Right atrium auricular region (tissue), 2 donors: ENCODE results near the gene ARMC9. TPM values are rescaled to one million over a fixed set of nuclear protein-coding genes. Genes with fewer than 3 reads are reported as not detected.
A peak's percentile ranks its signal among the peaks of the same experiment; 100 is the strongest.

Source experiments
- DNase-seq: peaks from one replicate; pipeline ENCODE4 v3.0.0-alpha.2; 2019; ENCODE audit warnings: low spot score
- H3K27ac ChIP-seq, 2 donors: fragments of 200-600 bp; sonication (generic); 1 replicate in 1 of 2; 2 replicates in 1 of 2; pipeline ENCODE4 v1.5.1; 2016 to 2019
- H3K27me3 ChIP-seq, 2 donors: fragments of 200-600 bp; sonication (generic); one replicate each; pipeline versions ENCODE4 v1.5.1 to v1.6.0; 2017 to 2019
- H3K36me3 ChIP-seq: fragments of 200-600 bp; sonication (generic); one replicate; pipeline ENCODE4 v1.5.1; 2016
- H3K4me1 ChIP-seq, 2 donors: fragments of 200-600 bp; sonication (generic); one replicate each; pipeline versions ENCODE4 v1.5.1 to v1.6.0; 2017 to 2019
- H3K4me3 ChIP-seq, 2 donors: fragments of 200-600 bp; sonication (generic); 1 replicate in 1 of 2; 2 replicates in 1 of 2; pipeline ENCODE4 v1.5.1; 2017 to 2019; ENCODE audit warnings: mild to moderate bottlenecking in 1 of 2, moderate library complexity in 1 of 2
- H3K9me3 ChIP-seq, 2 donors: fragments of 200-600 bp; sonication (generic); one replicate each; pipeline ENCODE4 v1.5.1; 2019
- CTCF ChIP-seq, 2 donors: fragments of 200-600 bp; sonication (generic); IDR thresholded peaks; one replicate each; pipeline ENCODE4 v1.5.1; 2019; ENCODE audit warnings: antibody characterized with exemption in 2 of 2
- total RNA-seq, 2 donors: library from RNA; depleted of rRNA; stranded (reverse); fragments of >200 nt; gene quantifications; one replicate each; pipeline ENCODE4 v1.1.0, GENCODE V29; 2016

ARMC9 gene
- total RNA-seq, 2 donors from 2014 or later: 2.0 to 2.9 TPM

DNA sequence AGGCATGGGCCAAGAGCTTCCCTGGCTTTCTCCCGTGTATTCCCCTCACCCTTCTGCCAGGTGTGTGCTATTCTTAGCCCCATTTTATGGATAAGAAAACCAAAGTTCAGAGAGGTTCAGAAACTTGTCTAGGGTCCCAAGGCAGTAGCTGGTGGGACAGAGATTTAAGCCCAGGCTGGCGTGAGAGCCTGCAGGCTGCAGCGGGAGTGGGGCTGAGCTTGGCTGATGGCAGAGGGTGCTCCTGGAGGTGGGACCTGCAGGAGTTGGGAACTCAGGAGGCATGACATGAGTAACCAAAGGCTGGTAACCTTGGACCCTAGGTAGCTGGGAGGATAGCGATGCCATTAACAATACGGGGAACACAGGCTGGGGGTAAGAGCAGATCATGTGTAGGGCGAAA is 109.8 kb downstream of the ARMC9 start:
- Histone ChIP-seq H3K4me1 (no peaks in the 10 kb centered on the region), H3K27ac (no peak overlapping the region), H3K36me3 (no peaks in the 10 kb centered on the region), H3K9me3 (no peaks in the 10 kb centered on the region), H3K4me3 (no peak overlapping the region), H3K27me3 (no peaks in the 10 kb centered on the region)
- DNase-seq: peak; percentile 28
- TF ChIP-seq CTCF (IDR thresholded peaks at IDR 0.05): no peak

- no peak overlapping the region for H3K4me3 ChIP-seq
- H3K27me3 ChIP-seq: no peaks in the 10 kb centered on the region
- H3K4me1 ChIP-seq: no peaks in the 10 kb centered on the region
- no peaks in the 10 kb centered on the region for H3K36me3 ChIP-seq
- DNase-seq: peak; percentile 42
- no peak overlapping the region for H3K27ac ChIP-seq
- no peaks in the 10 kb centered on the region for H3K9me3 ChIP-seq
- no peak for TF ChIP-seq CTCF (IDR thresholded peaks at IDR 0.05)
Measured at GRCh38 chr2:231308631-231309428, 110.4 kb downstream of the ARMC9 start.

DNA sequence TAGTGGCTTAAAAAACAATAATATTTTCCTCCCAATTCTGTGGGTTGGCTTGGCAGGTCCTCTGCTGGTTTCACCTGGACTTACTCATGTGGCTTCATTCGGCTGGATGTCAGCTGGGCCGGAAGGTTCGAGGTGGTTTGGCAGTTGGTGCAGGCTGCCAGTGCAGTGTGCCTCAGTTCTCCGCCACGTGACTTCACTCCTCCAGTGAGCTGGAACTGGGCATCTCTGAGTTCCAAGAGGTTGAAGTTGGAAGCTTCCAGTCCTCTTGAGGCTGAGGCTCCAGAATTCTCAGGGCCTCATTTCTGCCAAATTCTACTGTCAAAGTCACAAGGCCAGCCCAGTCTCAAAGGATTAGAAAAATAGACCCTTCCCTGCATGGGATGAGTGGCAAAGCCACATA is 113.6 kb downstream of the ARMC9 start:
- no peak for TF ChIP-seq CTCF (IDR thresholded peaks at IDR 0.05)
- no peaks in the 10 kb centered on the region for H3K4me1 ChIP-seq
- no peak overlapping the region for H3K27ac ChIP-seq
- H3K9me3 ChIP-seq: peaks cover 0 to 4% of the 10 kb centered on the region in 2 donors
- peak; percentile 52 for DNase-seq
- H3K27me3 ChIP-seq: no peaks in the 10 kb centered on the region
- H3K36me3 ChIP-seq: no peaks in the 10 kb centered on the region
- H3K4me3 ChIP-seq: no peak overlapping the region

GRCh38 chr2:231315896-231316295 is 117.5 kb downstream of the ARMC9 start:
- H3K36me3 ChIP-seq: no peaks in the 10 kb centered on the region
- H3K27me3 ChIP-seq: no peaks in the 10 kb centered on the region
- H3K4me1 ChIP-seq: peaks cover 0 to 25% of the 10 kb centered on the region in 2 donors
- peaks cover 0 to 8% of the 10 kb centered on the region in 2 donors for H3K9me3 ChIP-seq
- no peak for DNase-seq
- no peak overlapping the region for H3K4me3 ChIP-seq
- no peak overlapping the region for H3K27ac ChIP-seq
- TF ChIP-seq CTCF (IDR thresholded peaks at IDR 0.05): no peak

GRCh38 chr2:231317579-231317978 is 119.1 kb downstream of the ARMC9 start:
- Histone ChIP-seq H3K36me3 (no peaks in the 10 kb centered on the region), H3K4me1 (peaks cover 0 to 32% of the 10 kb centered on the region in 2 donors), H3K4me3 (no peak overlapping the region), H3K9me3 (peaks cover 0 to 8% of the 10 kb centered on the region in 2 donors), H3K27ac (peak overlapping the region in 1 of 2 donors; percentile 71), H3K27me3 (no peaks in the 10 kb centered on the region)
- no peak for DNase-seq
- TF ChIP-seq CTCF (IDR thresholded peaks at IDR 0.05): no peak
